ENCODE measurements around the gene ATP8B3. TPM values are rescaled to one million over a fixed set of nuclear protein-coding genes. Genes with fewer than 3 reads are reported as not detected.

Gene ATP8B3
- total and polyA plus RNA-seq, 2 of the 13 experiments (the other 11 are each of a cell fraction or from before 2014, with no cell fraction given): 2.6 to 5.9 TPM

- TF ChIP-seq, protein P1, sequence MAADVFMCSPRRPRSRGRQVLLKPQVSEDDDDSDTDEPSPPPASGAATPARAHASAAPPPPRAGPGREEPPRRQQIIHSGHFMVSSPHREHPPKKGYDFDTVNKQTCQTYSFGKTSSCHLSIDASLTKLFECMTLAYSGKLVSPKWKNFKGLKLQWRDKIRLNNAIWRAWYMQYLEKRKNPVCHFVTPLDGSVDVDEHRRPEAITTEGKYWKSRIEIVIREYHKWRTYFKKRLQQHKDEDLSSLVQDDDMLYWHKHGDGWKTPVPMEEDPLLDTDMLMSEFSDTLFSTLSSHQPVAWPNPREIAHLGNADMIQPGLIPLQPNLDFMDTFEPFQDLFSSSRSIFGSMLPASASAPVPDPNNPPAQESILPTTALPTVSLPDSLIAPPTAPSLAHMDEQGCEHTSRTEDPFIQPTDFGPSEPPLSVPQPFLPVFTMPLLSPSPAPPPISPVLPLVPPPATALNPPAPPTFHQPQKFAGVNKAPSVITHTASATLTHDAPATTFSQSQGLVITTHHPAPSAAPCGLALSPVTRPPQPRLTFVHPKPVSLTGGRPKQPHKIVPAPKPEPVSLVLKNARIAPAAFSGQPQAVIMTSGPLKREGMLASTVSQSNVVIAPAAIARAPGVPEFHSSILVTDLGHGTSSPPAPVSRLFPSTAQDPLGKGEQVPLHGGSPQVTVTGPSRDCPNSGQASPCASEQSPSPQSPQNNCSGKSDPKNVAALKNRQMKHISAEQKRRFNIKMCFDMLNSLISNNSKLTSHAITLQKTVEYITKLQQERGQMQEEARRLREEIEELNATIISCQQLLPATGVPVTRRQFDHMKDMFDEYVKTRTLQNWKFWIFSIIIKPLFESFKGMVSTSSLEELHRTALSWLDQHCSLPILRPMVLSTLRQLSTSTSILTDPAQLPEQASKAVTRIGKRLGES (CRISPR knock-in tag; IDR thresholded peaks at IDR 0.05; ENCODE audit: borderline replicate concordance): 0 out of 2 replicates have a peak, but pooled peaks have one; percentile 41
- TF ChIP-seq HNRNPH1 (optimal IDR thresholded peaks at IDR 0.05; ENCODE audit: low read depth, low read length) (no peak), ZFP41 (CRISPR knock-in tag; IDR thresholded peaks at IDR 0.05; ENCODE audit: borderline replicate concordance) (no peak), CEBPG (CRISPR knock-in tag; IDR thresholded peaks at IDR 0.05) (no peak), ZNF18 (CRISPR knock-in tag; IDR thresholded peaks at IDR 0.05; ENCODE audit: insufficient replicate concordance) (no peak), RAD21 (CRISPR knock-in tag; IDR thresholded peaks at IDR 0.05) (no peak), HOXA5 (CRISPR knock-in tag; IDR thresholded peaks at IDR 0.05) (no peak), ZNF501 (CRISPR knock-in tag; IDR thresholded peaks at IDR 0.05) (no peak), CREBL2 (CRISPR knock-in tag; IDR thresholded peaks at IDR 0.05; ENCODE audit: borderline replicate concordance) (peak; percentile 53; the same call in 1 of the 2 replicates), KDM6A (CRISPR knock-in tag; IDR thresholded peaks at IDR 0.05; ENCODE audit: low read depth) (no peak), ZNF207 (IDR thresholded peaks at IDR 0.05; ENCODE audit: borderline replicate concordance) (no peak), ZNF367 (CRISPR knock-in tag; IDR thresholded peaks at IDR 0.05; ENCODE audit: borderline replicate concordance) (no peak), MED1 (CRISPR knock-in tag; IDR thresholded peaks at IDR 0.05) (0 out of 2 replicates have a peak, but pooled peaks have one; percentile 1), ONECUT2 (CRISPR knock-in tag; IDR thresholded peaks at IDR 0.05) (no peak), CBX2 (IDR thresholded peaks at IDR 0.05; ENCODE audit: low read depth, low read length) (no peak), CBX2 (CRISPR knock-in tag; IDR thresholded peaks at IDR 0.05; ENCODE audit: low read depth) (no peak), AHR (CRISPR knock-in tag; IDR thresholded peaks at IDR 0.05) (no peak), ZNF407 (CRISPR knock-in tag; IDR thresholded peaks at IDR 0.05; ENCODE audit: not compliant biosample characterization) (no peak)
Measured at GRCh38 chr19:1847684-1848398, 35.8 kb upstream of the ATP8B3 start (continued).
